K562 (cell line): ENCODE data around the gene SNRNP70. TPM values are rescaled to one million over a fixed set of nuclear protein-coding genes. Genes with fewer than 3 reads are reported as not detected.

Source experiments
- CBFA2T2 ChIP-seq: fragments of 450-650 bp; conservative IDR thresholded peaks from 2 replicates; pipeline ENCODE4 v1.6.1; 2017; ENCODE audit warnings: mild to moderate bottlenecking
- E4F1 ChIP-seq: fragments of 250-450 bp; sonication (Bioruptor Pico); IDR thresholded peaks from 2 replicates; pipeline ENCODE4 v1.5.0; 2021; ENCODE audit warnings: mild to moderate bottlenecking, borderline replicate concordance
- EGR1 ChIP-seq: fragments of 450-650 bp; conservative IDR thresholded peaks from 2 replicates; pipeline ENCODE4 v1.6.1; 2017; ENCODE audit warnings: mild to moderate bottlenecking
- EP400 ChIP-seq: fragments of 450-650 bp; IDR thresholded peaks from 2 replicates; pipeline ENCODE4 v1.6.1; 2017; ENCODE audit warnings: antibody characterized with exemption, mild to moderate bottlenecking, moderate library complexity
- FOXO4 ChIP-seq: fragments of 450-650 bp; formaldehyde crosslinking; IDR thresholded peaks from 2 replicates; pipeline ENCODE4 v1.4.0; 2020; ENCODE audit warnings: mild to moderate bottlenecking, moderate library complexity
- HBP1 ChIP-seq: fragments of 450-650 bp; formaldehyde crosslinking; IDR thresholded peaks from 2 replicates; pipeline ENCODE4 v1.4.0; 2022; ENCODE audit warnings: missing genetic modification characterization
- HDAC1 ChIP-seq, 2 experiments: fragments of 450-650 bp; IDR thresholded peaks; 2 replicates each; pipeline ENCODE4 v1.6.1; 2016 to 2017; ENCODE audit warnings: inconsistent platforms in 1 of 2, mild to moderate bottlenecking in 1 of 2, moderate library complexity in 1 of 2
- HMBOX1 ChIP-seq: sonication (generic); IDR thresholded peaks from 2 replicates; pipeline ENCODE4 v1.6.1; 2016
- HMG20B ChIP-seq: fragments of 250-450 bp; sonication (Bioruptor Pico); IDR thresholded peaks from 2 replicates; pipeline ENCODE4 v1.5.0; 2021; ENCODE audit warnings: mild to moderate bottlenecking
- KDM5B ChIP-seq: fragments of 200-600 bp; sonication (generic); IDR thresholded peaks from 2 replicates; pipeline ENCODE4 v1.6.1; 2012; ENCODE audit warnings: low read depth, mild to moderate bottlenecking, moderate library complexity, low read length, control low read depth, inconsistent platforms; ENCODE audit not compliant: insufficient replicate concordance
- NCOA1 ChIP-seq: fragments of 450-650 bp; IDR thresholded peaks from 2 replicates; pipeline ENCODE4 v1.6.1; 2016; ENCODE audit warnings: low read depth
- POLR2A ChIP-seq: fragments of 450-650 bp; conservative IDR thresholded peaks from 2 replicates; pipeline ENCODE4 v1.6.1; 2016
- SOX6 ChIP-seq: fragments of 450-650 bp; IDR thresholded peaks from 2 replicates; pipeline ENCODE4 v1.6.1; 2014; ENCODE audit warnings: mild to moderate bottlenecking
- SUPT5H ChIP-seq: fragments of 450-650 bp; IDR thresholded peaks from 2 replicates; pipeline ENCODE4 v1.6.1; 2016
- TAF7 ChIP-seq: fragments of 450-650 bp; IDR thresholded peaks from 2 replicates; pipeline ENCODE4 v1.6.1; 2016; ENCODE audit warnings: missing genetic modification characterization, missing compliant biosample characterization
- TARDBP ChIP-seq: fragments of 450-650 bp; IDR thresholded peaks from 2 replicates; pipeline ENCODE4 v1.6.1; 2016
- TEAD1 ChIP-seq, 2 experiments: fragments of 450-650 bp in 1 of 2; sonication (generic) in 1 of 2; formaldehyde crosslinking; IDR thresholded peaks; 2 replicates each; pipeline versions ENCODE4 v1.4.0 to v1.8.0; 2020 to 2022; ENCODE audit warnings: mild to moderate bottlenecking in 2 of 2, missing genetic modification reagents in 1 of 2
- ZBTB7A ChIP-seq: IDR thresholded peaks from 2 replicates; pipeline ENCODE4 v1.6.1; 2011; ENCODE audit warnings: low read depth, mild to moderate bottlenecking, low read length, moderate library complexity, borderline replicate concordance; ENCODE audit not compliant: control insufficient read depth
- ZNF175 ChIP-seq: fragments of 200-800 bp; sonication (Bioruptor generic); IDR thresholded peaks from 2 replicates; pipeline ENCODE4 v1.6.1; 2016; ENCODE audit warnings: low read depth, mild to moderate bottlenecking, missing genetic modification characterization, missing compliant biosample characterization
- polyA plus RNA-seq, 8 experiments: library from polyadenylated mRNA; depleted of rRNA in 4 of 8; stranded (reverse) in 5 of 8; unstranded in 3 of 8; fragments of >200 nt; fragmentation: Nextera tagmentation in 2 of 8; fragmentation: Illumina TruSeq in 1 of 8; extraction: Ambion mirVana in 2 of 8; extraction: Trizol in 1 of 8; gene quantifications; 2 replicates each; pipeline versions ENCODE4 v1.2.1 to v1.2.3, GENCODE V29; 2011 to 2014; ENCODE audit warnings: inconsistent platforms in 1 of 8, missing spikeins in 1 of 8
- total RNA-seq, 7 experiments: library from RNA; depleted of rRNA in 6 of 7; stranded (reverse); fragments of >200 nt in 6 of 7; fragmentation: Illumina TruSeq in 2 of 7; extraction: Trizol in 2 of 7; gene quantifications; 2 replicates each; pipeline versions ENCODE4 v1.2.1 to v1.2.3, GENCODE V29; 2011 to 2021; ENCODE audit warnings: low replicate concordance in 1 of 7
- TF ChIP-seq, protein P1 (sequence below): fragments of 450-650 bp; IDR thresholded peaks from 2 replicates; pipeline ENCODE4 v1.6.1; 2016; ENCODE audit warnings: missing biosample characterization, missing genetic modification characterization

The SNRNP70 gene
- total and polyA plus RNA-seq, 9 of the 15 experiments (the other 6 are each of a cell fraction or from before 2014, with no cell fraction given) = 2.8 to 496 (median 136) TPM

GRCh38 chr19:49155005-49155819 is 70.0 kb downstream of the SNRNP70 start, which contains the start of gene HRC (continued):
- TF ChIP-seq EGR1 (0 out of 2 replicates have a peak, but pooled peaks have one; percentile 3), ZNF175 (CRISPR knock-in tag) (0 out of 2 replicates have a peak, but pooled peaks have one; percentile 54), HMG20B (no peak), SUPT5H (peak; percentile 87), FOXO4 (CRISPR knock-in tag) (no peak), TARDBP (0 out of 2 replicates have a peak, but pooled peaks have one; percentile 25), HDAC1 (IDR thresholded peaks at IDR 0.05) (peak in 1 of 2 experiments; percentile 74; a peak in 2 of 4 replicates), TEAD1 (CRISPR knock-in tag; IDR thresholded peaks at IDR 0.05) (no peak), EP400 (peak; percentile 85; the same call in 1 of the 2 replicates), HBP1 (CRISPR knock-in tag) (peak; percentile 8; the same call in 1 of the 2 replicates), HMBOX1 (no peak), ZBTB7A (peak; percentile 74), SOX6 (peak; percentile 12; the same call in 1 of the 2 replicates), CBFA2T2 (no peak), E4F1 (CRISPR knock-in tag) (no peak), NCOA1 (peak; percentile 55; the same call in 1 of the 2 replicates), POLR2A (peak; percentile 89), KDM5B (peak; percentile 95), TAF7 (0 out of 2 replicates have a peak, but pooled peaks have one; percentile 14)
- TF ChIP-seq, protein P1, sequence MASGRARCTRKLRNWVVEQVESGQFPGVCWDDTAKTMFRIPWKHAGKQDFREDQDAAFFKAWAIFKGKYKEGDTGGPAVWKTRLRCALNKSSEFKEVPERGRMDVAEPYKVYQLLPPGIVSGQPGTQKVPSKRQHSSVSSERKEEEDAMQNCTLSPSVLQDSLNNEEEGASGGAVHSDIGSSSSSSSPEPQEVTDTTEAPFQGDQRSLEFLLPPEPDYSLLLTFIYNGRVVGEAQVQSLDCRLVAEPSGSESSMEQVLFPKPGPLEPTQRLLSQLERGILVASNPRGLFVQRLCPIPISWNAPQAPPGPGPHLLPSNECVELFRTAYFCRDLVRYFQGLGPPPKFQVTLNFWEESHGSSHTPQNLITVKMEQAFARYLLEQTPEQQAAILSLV = 0 out of 2 replicates have a peak, but pooled peaks have one; percentile 34
